HepG2 (cell line): ENCODE data around the gene PNRC1. TPM values are rescaled to one million over a fixed set of nuclear protein-coding genes. Genes with fewer than 3 reads are reported as not detected.

Source experiments
- ARID4A ChIP-seq: sonication (generic); formaldehyde crosslinking; IDR thresholded peaks from 2 replicates; pipeline ENCODE4 v1.5.0; 2020; ENCODE audit warnings: mild to moderate bottlenecking, missing genetic modification reagents, borderline replicate concordance
- DR1 ChIP-seq: sonication (generic); formaldehyde crosslinking; IDR thresholded peaks from 2 replicates; pipeline ENCODE4 v1.8.0; 2021; ENCODE audit warnings: mild to moderate bottlenecking, missing genetic modification reagents, inconsistent platforms
- FIP1L1 ChIP-seq: fragments of 200-400 bp; formaldehyde crosslinking; IDR thresholded peaks from 2 replicates; pipeline ENCODE4 v1.6.1; 2018; ENCODE audit warnings: low read depth, mild to moderate bottlenecking, low read length, moderate library complexity, borderline replicate concordance; ENCODE audit not compliant: insufficient read depth
- FOXP1 ChIP-seq, 2 experiments: fragments of 450-650 bp in 1 of 2; IDR thresholded peaks; 2 replicates each; pipeline ENCODE4 v1.6.1; 2017 to 2018; ENCODE audit warnings: antibody characterized with exemption in 1 of 2
- GATAD1 ChIP-seq: IDR thresholded peaks from 2 replicates; pipeline ENCODE4 v1.6.1; 2016; ENCODE audit warnings: missing genetic modification reagents, missing compliant biosample characterization
- HES4 ChIP-seq: sonication (generic); formaldehyde crosslinking; IDR thresholded peaks from 2 replicates; pipeline ENCODE4 v1.9.0; 2021; ENCODE audit warnings: mild to moderate bottlenecking, missing genetic modification reagents, borderline replicate concordance
- KLF11 ChIP-seq: IDR thresholded peaks from 2 replicates; pipeline ENCODE4 v1.6.1; 2016; ENCODE audit warnings: missing compliant biosample characterization
- MEIS1 ChIP-seq: sonication (generic); formaldehyde crosslinking; IDR thresholded peaks from 2 replicates; pipeline ENCODE4 v1.9.0; 2021; ENCODE audit warnings: mild to moderate bottlenecking, missing genetic modification reagents, moderate library complexity, borderline replicate concordance
- MXD4 ChIP-seq: IDR thresholded peaks from 2 replicates; pipeline ENCODE4 v1.6.1; 2016; ENCODE audit warnings: mild to moderate bottlenecking, missing biosample characterization, missing genetic modification reagents
- MYNN ChIP-seq: sonication (generic); formaldehyde crosslinking; IDR thresholded peaks from 2 replicates; pipeline ENCODE4 v1.4.0; 2020; ENCODE audit warnings: mild to moderate bottlenecking, low read depth, missing genetic modification reagents
- SP4 ChIP-seq: sonication (generic); formaldehyde crosslinking; IDR thresholded peaks from 2 replicates; pipeline ENCODE4 v1.8.1; 2023; ENCODE audit warnings: mild to moderate bottlenecking, missing genetic modification reagents
- XRCC5 ChIP-seq: fragments of 200-400 bp; formaldehyde crosslinking; optimal IDR thresholded peaks from 2 replicates; pipeline ENCODE3; 2017; ENCODE audit warnings: mild to moderate bottlenecking, low read length
- ZEB1 ChIP-seq: IDR thresholded peaks from 2 replicates; pipeline ENCODE4 v1.6.1; 2012; ENCODE audit warnings: mild to moderate bottlenecking, low read depth, inconsistent platforms; ENCODE audit not compliant: insufficient replicate concordance
- ZNF260 ChIP-seq: sonication (generic); formaldehyde crosslinking; IDR thresholded peaks from 2 replicates; pipeline ENCODE4 v1.4.0; 2020; ENCODE audit warnings: missing genetic modification reagents, low read depth, mild to moderate bottlenecking, borderline replicate concordance
- ZNF468 ChIP-seq: sonication (generic); formaldehyde crosslinking; IDR thresholded peaks from 2 replicates; pipeline ENCODE4 v1.8.0; 2022; ENCODE audit warnings: mild to moderate bottlenecking, moderate library complexity, missing genetic modification reagents
- polyA plus RNA-seq, 8 experiments: library from polyadenylated mRNA; depleted of rRNA in 3 of 8; stranded (reverse) in 7 of 8; unstranded in 1 of 8; fragments of >200 nt; fragmentation: Illumina TruSeq in 4 of 8; extraction: Trizol in 4 of 8; gene quantifications; 2 replicates each; pipeline versions ENCODE4 v1.2.1 to v1.2.3, GENCODE V29; 2011 to 2016; ENCODE audit warnings: low read depth in 4 of 8, missing spikeins in 1 of 8, mixed read lengths in 1 of 8; ENCODE audit not compliant: insufficient read depth in 1 of 8
- total RNA-seq, 5 experiments: library from RNA; depleted of rRNA; stranded (reverse); fragments of >200 nt; fragmentation: Illumina TruSeq; extraction: Trizol; gene quantifications; 2 replicates each; pipeline ENCODE4 v1.2.3, GENCODE V29; 2016; ENCODE audit warnings: low read depth in 1 of 5
- TF ChIP-seq, protein P1 (sequence below): sonication (generic); formaldehyde crosslinking; IDR thresholded peaks from 2 replicates; pipeline ENCODE4 v1.9.0; 2021; ENCODE audit warnings: missing genetic modification reagents, mild to moderate bottlenecking, borderline replicate concordance
- TF ChIP-seq, protein P2 (sequence below): sonication (generic); formaldehyde crosslinking; IDR thresholded peaks from 2 replicates; pipeline ENCODE4 v1.8.0; 2022; ENCODE audit warnings: missing genetic modification reagents, mild to moderate bottlenecking, inconsistent platforms, borderline replicate concordance
- TF ChIP-seq, protein P3 (sequence below): sonication (generic); formaldehyde crosslinking; IDR thresholded peaks from 2 replicates; pipeline ENCODE4 v1.4.0; 2020; ENCODE audit warnings: missing genetic modification reagents

Gene PNRC1
- total and polyA plus RNA-seq, 2 of the 13 experiments (the other 11 are each of a cell fraction or from before 2014, with no cell fraction given): 17.6 to 36.0 TPM

GRCh38 chr6:89081423-89082322, 1.1 kb downstream of the PNRC1 start (continued):
- peak; percentile 73 for TF ChIP-seq ARID4A (CRISPR knock-in tag)
- no peak for TF ChIP-seq MXD4 (CRISPR knock-in tag)
- no peak; the same call in 1 of the 2 replicates for TF ChIP-seq GATAD1 (CRISPR knock-in tag)
- TF ChIP-seq, protein P1, sequence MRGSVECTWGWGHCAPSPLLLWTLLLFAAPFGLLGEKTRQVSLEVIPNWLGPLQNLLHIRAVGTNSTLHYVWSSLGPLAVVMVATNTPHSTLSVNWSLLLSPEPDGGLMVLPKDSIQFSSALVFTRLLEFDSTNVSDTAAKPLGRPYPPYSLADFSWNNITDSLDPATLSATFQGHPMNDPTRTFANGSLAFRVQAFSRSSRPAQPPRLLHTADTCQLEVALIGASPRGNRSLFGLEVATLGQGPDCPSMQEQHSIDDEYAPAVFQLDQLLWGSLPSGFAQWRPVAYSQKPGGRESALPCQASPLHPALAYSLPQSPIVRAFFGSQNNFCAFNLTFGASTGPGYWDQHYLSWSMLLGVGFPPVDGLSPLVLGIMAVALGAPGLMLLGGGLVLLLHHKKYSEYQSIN (CRISPR knock-in tag): no peak
- TF ChIP-seq, protein P2, sequence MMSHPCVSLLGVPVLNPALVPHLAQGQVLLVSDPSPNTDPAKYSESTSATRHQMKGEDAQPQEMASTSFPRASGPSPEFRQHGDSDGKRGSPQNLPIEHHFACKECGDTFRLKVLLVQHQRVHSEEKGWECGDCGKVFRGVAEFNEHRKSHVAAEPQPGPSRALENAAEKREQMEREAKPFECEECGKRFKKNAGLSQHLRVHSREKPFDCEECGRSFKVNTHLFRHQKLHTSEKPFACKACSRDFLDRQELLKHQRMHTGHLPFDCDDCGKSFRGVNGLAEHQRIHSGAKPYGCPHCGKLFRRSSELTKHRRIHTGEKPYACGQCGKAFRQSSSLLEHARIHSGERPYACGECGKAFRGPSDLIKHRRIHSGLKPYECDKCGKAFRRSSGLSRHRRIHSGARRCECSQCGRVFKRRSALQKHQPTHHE (CRISPR knock-in tag): no peak; the same call in none of the 2 replicates
- no peak for TF ChIP-seq KLF11
- TF ChIP-seq ZNF260: no peak
- TF ChIP-seq XRCC5: no peak
- 0 out of 2 replicates have a peak, but pooled peaks have one; percentile 55 for TF ChIP-seq HES4 (CRISPR knock-in tag)
- TF ChIP-seq MYNN: no peak
- TF ChIP-seq, protein P3, sequence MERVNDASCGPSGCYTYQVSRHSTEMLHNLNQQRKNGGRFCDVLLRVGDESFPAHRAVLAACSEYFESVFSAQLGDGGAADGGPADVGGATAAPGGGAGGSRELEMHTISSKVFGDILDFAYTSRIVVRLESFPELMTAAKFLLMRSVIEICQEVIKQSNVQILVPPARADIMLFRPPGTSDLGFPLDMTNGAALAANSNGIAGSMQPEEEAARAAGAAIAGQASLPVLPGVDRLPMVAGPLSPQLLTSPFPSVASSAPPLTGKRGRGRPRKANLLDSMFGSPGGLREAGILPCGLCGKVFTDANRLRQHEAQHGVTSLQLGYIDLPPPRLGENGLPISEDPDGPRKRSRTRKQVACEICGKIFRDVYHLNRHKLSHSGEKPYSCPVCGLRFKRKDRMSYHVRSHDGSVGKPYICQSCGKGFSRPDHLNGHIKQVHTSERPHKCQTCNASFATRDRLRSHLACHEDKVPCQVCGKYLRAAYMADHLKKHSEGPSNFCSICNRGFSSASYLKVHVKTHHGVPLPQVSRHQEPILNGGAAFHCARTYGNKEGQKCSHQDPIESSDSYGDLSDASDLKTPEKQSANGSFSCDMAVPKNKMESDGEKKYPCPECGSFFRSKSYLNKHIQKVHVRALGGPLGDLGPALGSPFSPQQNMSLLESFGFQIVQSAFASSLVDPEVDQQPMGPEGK (CRISPR knock-in tag): peak; percentile 93
- TF ChIP-seq ZEB1: no peak
- TF ChIP-seq ZNF468 (CRISPR knock-in tag): no peak
- peak; percentile 34; the same call in 1 of the 2 replicates for TF ChIP-seq MEIS1
- no peak for TF ChIP-seq FIP1L1
- TF ChIP-seq SP4: peak; percentile 31; the same call in 1 of the 2 replicates
- no peak for TF ChIP-seq DR1 (CRISPR knock-in tag)
- TF ChIP-seq FOXP1 (IDR thresholded peaks at IDR 0.05): no peak
- TF ChIP-seq FOXP1 (CRISPR knock-in tag; IDR thresholded peaks at IDR 0.05): no peak
